ENCODE results near the gene ZNF230.

Gene ZNF230

GRCh38 chr19:44002566-44003460 is at the start of gene ZNF230:
Gene ZNF230, plus strand, starts transcription at chr19:44002957. Its CDS starts 4,122 bp downstream, at chr19:44007079.
- DNase-seq: peak; percentile 95

GRCh38 chr19:43956827-43957226 is 45.9 kb upstream of the ZNF230 start:
- DNase-seq: no peak

GRCh38 chr19:43957891-43958290 is 44.9 kb upstream of the ZNF230 start:
- DNase-seq: peak; percentile 76

- no peak for DNase-seq
Measured at GRCh38 chr19:43960411-43960810, 42.3 kb upstream of the ZNF230 start.

- no peak for DNase-seq
Measured at GRCh38 chr19:43966079-43966694, 36.6 kb upstream of the ZNF230 start.

- no peak for DNase-seq
Measured at GRCh38 chr19:43976732-43977131, 26.0 kb upstream of the ZNF230 start.

GRCh38 chr19:43983544-43983911 is 19.2 kb upstream of the ZNF230 start:
- DNase-seq: no peak

GRCh38 chr19:43983912-43984686 is 18.7 kb upstream of the ZNF230 start, which contains the start of gene ZNF155:
Gene ZNF155, plus strand, starts transcription at chr19:43984188. Its CDS starts 4,356 bp downstream, at chr19:43988544.
- DNase-seq: peak; percentile 98

GRCh38 chr19:43984687-43985000 is 18.1 kb upstream of the ZNF230 start:
- no peak for DNase-seq

- DNase-seq: no peak
Measured at GRCh38 chr19:43997631-43998290, 5.0 kb upstream of the ZNF230 start.

GRCh38 chr19:44002212-44002565 is 568 bp upstream of the ZNF230 start:
- DNase-seq: no peak

GRCh38 chr19:44003461-44004009 is 778 bp downstream of the ZNF230 start:
- peak; percentile 25 for DNase-seq

GRCh38 chr19:44005973-44006372 is 3.2 kb downstream of the ZNF230 start:
- DNase-seq: no peak

- no peak for DNase-seq
Measured at GRCh38 chr19:44007473-44007872, 4.7 kb downstream of the ZNF230 start.

GRCh38 chr19:44010468-44010867 is 7.7 kb downstream of the ZNF230 start:
- no peak for DNase-seq

GRCh38 chr19:44019498-44019897 is 16.7 kb downstream of the ZNF230 start:
- no peak for DNase-seq

GRCh38 chr19:44021221-44021620 is 18.5 kb downstream of the ZNF230 start:
- DNase-seq: no peak

- DNase-seq: no peak
Measured at GRCh38 chr19:44024900-44025216, 22.1 kb downstream of the ZNF230 start.

GRCh38 chr19:44025217-44025936 is 22.6 kb downstream of the ZNF230 start, which contains the start of gene ZNF222:
Gene ZNF222, plus strand, starts transcription at chr19:44025379. Its CDS starts 58 bp downstream, at chr19:44025437.
- peak; percentile 91 for DNase-seq

- DNase-seq: no peak
Measured at GRCh38 chr19:44026622-44027021, 23.9 kb downstream of the ZNF230 start.

- DNase-seq: no peak
Measured at GRCh38 chr19:44032001-44032610, 29.3 kb downstream of the ZNF230 start.

- DNase-seq: no peak
Measured at GRCh38 chr19:44042147-44042546, 39.4 kb downstream of the ZNF230 start.

Measured in HCEC 1CT (cell line).